Neural crest cell (in vitro differentiated cells): ENCODE results near the gene COX4I1. TPM values are rescaled to one million over a fixed set of nuclear protein-coding genes. Genes with fewer than 3 reads are reported as not detected.

Experiments used
- DNase-seq: peaks from one replicate; pipeline ENCODE4 v3.0.0; 2021; ENCODE audit warnings: low read depth, mixed read lengths, low spot score
- H3K27ac Mint-ChIP-seq: one replicate; pipeline ENCODE4 v1.8.0; 2021; ENCODE audit warnings: mild to moderate bottlenecking, mixed read lengths; ENCODE audit not compliant: unreplicated experiment
- H3K27me3 Mint-ChIP-seq: 2 replicates; pipeline ENCODE4 v1.8.0; 2021; ENCODE audit warnings: low read depth, mild to moderate bottlenecking, mixed read lengths
- H3K36me3 Mint-ChIP-seq: 2 replicates; pipeline ENCODE4 v1.8.0; 2021; ENCODE audit warnings: low read depth, mild to moderate bottlenecking, mixed read lengths
- H3K4me1 Mint-ChIP-seq: 2 replicates; pipeline ENCODE4 v1.8.0; 2021; ENCODE audit warnings: mixed read lengths
- H3K4me3 Mint-ChIP-seq: one replicate; pipeline ENCODE4 v1.8.0; 2021; ENCODE audit warnings: mild to moderate bottlenecking, mixed read lengths
- H3K9me3 Mint-ChIP-seq: 2 replicates; pipeline ENCODE4 v1.8.0; 2021; ENCODE audit warnings: mixed read lengths
- CTCF ChIP-seq: fragments of 200-600 bp; sonication (generic); conservative IDR thresholded peaks from 2 replicates; pipeline ENCODE4 v1.5.0; 2021; ENCODE audit warnings: antibody characterized with exemption, mild to moderate bottlenecking
- total RNA-seq: library from RNA; stranded (reverse); gene quantifications from 2 replicates; pipeline ENCODE4 v1.2.1, GENCODE V29; 2021

COX4I1 gene
- total RNA-seq, 1 donor from 2014 or later, result 434 TPM

GRCh38 chr16:85839681-85840240 lies 40.3 kb downstream of the COX4I1 start:
- no peak for TF ChIP-seq CTCF
- no peaks in the 10 kb centered on the region for H3K36me3 Mint-ChIP-seq
- DNase-seq, result no peak
- H3K27me3 Mint-ChIP-seq, result peaks cover 27% of the 10 kb centered on the region
- H3K9me3 Mint-ChIP-seq, result no peaks in the 10 kb centered on the region
- H3K4me3 Mint-ChIP-seq, result no peak overlapping the region
- H3K4me1 Mint-ChIP-seq, result no peaks in the 10 kb centered on the region
- H3K27ac Mint-ChIP-seq, result no peak overlapping the region

- no peak for DNase-seq
- Mint-ChIP-seq H3K36me3 (no peaks in the 10 kb centered on the region), H3K9me3 (no peaks in the 10 kb centered on the region), H3K27ac (no peak overlapping the region), H3K4me1 (no peaks in the 10 kb centered on the region), H3K27me3 (peaks cover 22% of the 10 kb centered on the region), H3K4me3 (no peak overlapping the region)
- no peak for TF ChIP-seq CTCF
These were observed 40.9 kb downstream of the COX4I1 start for GRCh38 chr16:85840395-85840794.

- DNase-seq, result no peak
These were observed 41.3 kb downstream of the COX4I1 start for GRCh38 chr16:85840801-85841200.

GRCh38 chr16:85842435-85842834 lies 42.9 kb downstream of the COX4I1 start:
- TF ChIP-seq CTCF, result no peak
- H3K27me3 Mint-ChIP-seq, result peaks cover 21% of the 10 kb centered on the region
- no peak for DNase-seq
- no peak overlapping the region for H3K27ac Mint-ChIP-seq
- no peak overlapping the region for H3K4me3 Mint-ChIP-seq
- H3K36me3 Mint-ChIP-seq, result no peaks in the 10 kb centered on the region
- H3K9me3 Mint-ChIP-seq, result no peaks in the 10 kb centered on the region
- no peaks in the 10 kb centered on the region for H3K4me1 Mint-ChIP-seq

More at GRCh38 chr16:85840801-85841200, 41.3 kb downstream of the COX4I1 start:
- no peak overlapping the region for H3K4me3 Mint-ChIP-seq
- TF ChIP-seq CTCF, result no peak
- H3K4me1 Mint-ChIP-seq, result no peaks in the 10 kb centered on the region
- no peak overlapping the region for H3K27ac Mint-ChIP-seq
- peaks cover 22% of the 10 kb centered on the region for H3K27me3 Mint-ChIP-seq
- no peaks in the 10 kb centered on the region for H3K9me3 Mint-ChIP-seq
- no peaks in the 10 kb centered on the region for H3K36me3 Mint-ChIP-seq

- H3K36me3 Mint-ChIP-seq, result no peaks in the 10 kb centered on the region
- TF ChIP-seq CTCF, result no peak
- H3K27me3 Mint-ChIP-seq, result peaks cover 21% of the 10 kb centered on the region
- no peak for DNase-seq
- no peaks in the 10 kb centered on the region for H3K9me3 Mint-ChIP-seq
- no peak overlapping the region for H3K27ac Mint-ChIP-seq
- no peak overlapping the region for H3K4me3 Mint-ChIP-seq
- no peaks in the 10 kb centered on the region for H3K4me1 Mint-ChIP-seq
These were observed 43.4 kb downstream of the COX4I1 start for GRCh38 chr16:85842848-85843247.
